Activated CD4-positive, CD25-positive, alpha-beta regulatory T cell treated with anti-CD3 and anti-CD28 coated beads, Interleukin-2, amount 50 U/mL, for 16 hours (primary cell): ENCODE data around the gene CACNG5.
"Not testable (repeated sequence)": the region's sequence is repeated elsewhere in the genome, so short reads cannot be mapped to it uniquely, and the experiment has no call there.

Source experiments
- DNase-seq: peaks from one replicate; pipeline ENCODE4 v3.0.0-alpha.2; 2020; ENCODE audit warnings: low read depth, low spot score

CACNG5 gene

GRCh38 chr17:66849032-66849655 is 14.2 kb downstream of the CACNG5 start:
- DNase-seq, result no peak

- DNase-seq, result no peak
Measured at GRCh38 chr17:66849851-66850580, 15.1 kb downstream of the CACNG5 start.

- no peak for DNase-seq
Measured at GRCh38 chr17:66850692-66851091, 15.8 kb downstream of the CACNG5 start.

GRCh38 chr17:66855204-66855603 is 20.3 kb downstream of the CACNG5 start:
- no peak for DNase-seq

GRCh38 chr17:66858226-66859083 is 23.5 kb downstream of the CACNG5 start:
- DNase-seq, result no peak

- DNase-seq, result no peak
Measured at GRCh38 chr17:66859353-66859752, 24.4 kb downstream of the CACNG5 start.

- no peak for DNase-seq
Measured at GRCh38 chr17:66860204-66860603, 25.3 kb downstream of the CACNG5 start.

- no peak for DNase-seq
Measured at GRCh38 chr17:66863820-66864219, 28.9 kb downstream of the CACNG5 start.

- DNase-seq, result no peak
Measured at GRCh38 chr17:66865151-66865550, 30.2 kb downstream of the CACNG5 start.

GRCh38 chr17:66873962-66874361 is 39.0 kb downstream of the CACNG5 start:
- no peak for DNase-seq

- no peak for DNase-seq
Measured at GRCh38 chr17:66884931-66885330, 50.0 kb downstream of the CACNG5 start.

- no peak for DNase-seq
Measured at GRCh38 chr17:66885417-66885816, 50.5 kb downstream of the CACNG5 start.

- DNase-seq, result no peak
Measured at GRCh38 chr17:66889480-66890230, 54.7 kb downstream of the CACNG5 start.

GRCh38 chr17:66892246-66892645 is 57.3 kb downstream of the CACNG5 start:
- DNase-seq, result no peak

- no peak for DNase-seq
Measured at GRCh38 chr17:66893382-66893781, 58.5 kb downstream of the CACNG5 start.

GRCh38 chr17:66893863-66894262 is 58.9 kb downstream of the CACNG5 start:
- no peak for DNase-seq

- DNase-seq, result no peak
Measured at GRCh38 chr17:66897141-66897540, 62.2 kb downstream of the CACNG5 start.

GRCh38 chr17:66898536-66898935 is 63.6 kb downstream of the CACNG5 start:
- DNase-seq, result no peak

GRCh38 chr17:66900126-66901010 is 65.5 kb downstream of the CACNG5 start:
- DNase-seq, result no peak

- not testable (repeated sequence) for DNase-seq
Measured at GRCh38 chr17:66903296-66903695, 68.4 kb downstream of the CACNG5 start.

GRCh38 chr17:66903781-66904180 is 68.9 kb downstream of the CACNG5 start:
- DNase-seq, result no peak
